H1 (cell line): ENCODE measurements around the gene PHOX2A. TPM values are rescaled to one million over a fixed set of nuclear protein-coding genes. Genes with fewer than 3 reads are reported as not detected.

Source experiments
- HDAC6 ChIP-seq: IDR thresholded peaks from one replicate; pipeline ENCODE4 v1.7.1; 2012; ENCODE audit warnings: low read depth, mild to moderate bottlenecking, inconsistent platforms, low read length, moderate library complexity
- polyA plus RNA-seq, 7 experiments: library from polyadenylated mRNA; depleted of rRNA in 3 of 7; stranded (reverse) in 5 of 7; unstranded in 2 of 7; fragments of >200 nt in 5 of 7; fragments of 200-250 nt in 2 of 7; gene quantifications; 1 replicate in 5 of 7; 2 replicates in 1 of 7; 4 replicates in 1 of 7; pipeline versions ENCODE4 v1.2.1 to v1.2.3, GENCODE V29; 2011 to 2013; ENCODE audit warnings: missing spikeins in 2 of 7, mixed read lengths in 2 of 7
- total RNA-seq: library from RNA; stranded (reverse); fragmentation: NEBNext Ultra II Directional; extraction: Animal tissue kit (Norgen Biotek cat#: 25700); gene quantifications from 2 replicates; pipeline ENCODE4 v1.2.1, GENCODE V29; 2021

Gene PHOX2A
- total and polyA plus RNA-seq, 2 of the 8 experiments (the other 6 are each of a cell fraction or from before 2014, with no cell fraction given), result 0.67 TPM; not detected in 1

DNA sequence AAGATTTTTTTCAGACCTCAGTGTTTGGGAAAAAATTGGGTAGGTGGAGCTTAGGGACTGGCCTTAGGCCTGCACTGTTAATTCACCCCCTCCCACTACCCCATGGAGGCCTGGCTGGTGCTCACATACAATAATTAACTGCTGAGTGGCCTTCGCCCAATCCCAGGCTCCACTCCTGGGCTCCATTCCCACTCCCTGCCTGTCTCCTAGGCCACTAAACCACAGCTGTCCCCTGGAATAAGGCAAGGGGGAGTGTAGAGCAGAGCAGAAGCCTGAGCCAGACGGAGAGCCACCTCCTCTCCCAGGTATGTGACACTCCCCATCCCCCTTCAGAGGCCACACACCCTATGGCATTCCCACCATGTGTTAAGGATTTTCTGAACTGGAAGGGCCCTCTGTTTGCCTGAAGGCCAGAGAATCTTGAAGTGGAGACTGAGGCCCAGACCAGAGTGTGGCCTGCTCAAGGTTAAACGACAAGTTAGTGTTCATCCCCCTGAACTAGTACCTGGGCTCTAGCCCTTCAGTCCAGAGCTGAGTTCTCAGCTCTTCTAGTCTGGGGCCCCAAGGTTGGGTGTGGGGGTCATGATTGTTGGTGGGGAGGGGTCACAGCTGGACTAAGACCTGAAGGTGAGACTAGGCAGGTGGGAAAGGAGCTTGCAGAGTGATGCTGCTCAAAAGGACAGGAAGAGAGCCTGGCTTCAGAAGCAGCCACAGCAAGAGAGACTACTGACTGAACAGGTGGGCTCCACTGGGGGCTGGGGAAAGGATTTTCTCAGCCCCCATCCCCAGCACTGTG lies 54.3 kb downstream of the PHOX2A start (continued):
- no peak for TF ChIP-seq HDAC6

Other genes with a start within 250 kb of the PHOX2A start
- 9.8 and 10.2 TPM in 2 replicates for gene IL18BP, start 245.3 kb downstream of the PHOX2A start, total RNA-seq
- gene IL18BP, start 245.3 kb downstream of the PHOX2A start, polyA plus RNA-seq (2011; rRNA removed), result 17.0 and 17.7 TPM in 2 replicates
- 107 and 108 TPM in 2 replicates for gene NUMA1, start 163.6 kb downstream of the PHOX2A start, total RNA-seq
- gene NUMA1, start 163.6 kb downstream of the PHOX2A start, polyA plus RNA-seq (2011; rRNA removed), result 101 and 137 TPM in 2 replicates
- 6.8 and 7.9 TPM in 2 replicates for gene LRRC51, start 163.3 kb downstream of the PHOX2A start, total RNA-seq
- gene LRRC51, start 163.3 kb downstream of the PHOX2A start, polyA plus RNA-seq (2011; rRNA removed), result 6.0 and 7.7 TPM in 2 replicates
- gene LAMTOR1, start 140.9 kb downstream of the PHOX2A start, total RNA-seq, result 81.0 and 82.1 TPM in 2 replicates
- gene LAMTOR1, start 140.9 kb downstream of the PHOX2A start, polyA plus RNA-seq (2011; rRNA removed), result 160 and 164 TPM in 2 replicates
- gene TOMT, start 138.3 kb downstream of the PHOX2A start, total RNA-seq, result not detected in 2 replicates
- 0.11 TPM in 1 of 2 replicates, not detected in the other for gene TOMT, start 138.3 kb downstream of the PHOX2A start, polyA plus RNA-seq (2011; rRNA removed)
- gene ANAPC15, start 131.5 kb downstream of the PHOX2A start, total RNA-seq, result 70.0 and 74.9 TPM in 2 replicates
- 66.2 and 70.4 TPM in 2 replicates for gene ANAPC15, start 131.5 kb downstream of the PHOX2A start, polyA plus RNA-seq (2011; rRNA removed)
- gene FOLR3, start 108.5 kb downstream of the PHOX2A start, total RNA-seq, result not detected in 2 replicates
- gene FOLR3, start 108.5 kb downstream of the PHOX2A start, polyA plus RNA-seq (2011; rRNA removed), result not detected in 2 replicates
- gene FOLR1, start 52.0 kb downstream of the PHOX2A start, total RNA-seq, result 0.55 TPM in 1 of 2 replicates, not detected in the other
- 1.3 and 1.9 TPM in 2 replicates for gene FOLR1, start 52.0 kb downstream of the PHOX2A start, polyA plus RNA-seq (2011; rRNA removed)
- not detected in 2 replicates for gene FOLR2, start 27.4 kb downstream of the PHOX2A start, total RNA-seq
- not detected in 2 replicates for gene FOLR2, start 27.4 kb downstream of the PHOX2A start, polyA plus RNA-seq (2011; rRNA removed)
- 79.1 and 79.5 TPM in 2 replicates for gene INPPL1, start 19.4 kb downstream of the PHOX2A start, total RNA-seq
- 54.5 and 91.4 TPM in 2 replicates for gene INPPL1, start 19.4 kb downstream of the PHOX2A start, polyA plus RNA-seq (2011; rRNA removed)
- 24.0 and 28.1 TPM in 2 replicates for gene CLPB, start 190.4 kb upstream of the PHOX2A start, total RNA-seq
- gene CLPB, start 190.4 kb upstream of the PHOX2A start, polyA plus RNA-seq (2011; rRNA removed), result 10.1 and 10.7 TPM in 2 replicates